Measurements from ENCODE around the gene LCLAT1. TPM values are rescaled to one million over a fixed set of nuclear protein-coding genes. Genes with fewer than 3 reads are reported as not detected.

LCLAT1 gene
- total and polyA plus RNA-seq, 8 donors = 2.0 to 15.0 (median 9.8) TPM

DNA sequence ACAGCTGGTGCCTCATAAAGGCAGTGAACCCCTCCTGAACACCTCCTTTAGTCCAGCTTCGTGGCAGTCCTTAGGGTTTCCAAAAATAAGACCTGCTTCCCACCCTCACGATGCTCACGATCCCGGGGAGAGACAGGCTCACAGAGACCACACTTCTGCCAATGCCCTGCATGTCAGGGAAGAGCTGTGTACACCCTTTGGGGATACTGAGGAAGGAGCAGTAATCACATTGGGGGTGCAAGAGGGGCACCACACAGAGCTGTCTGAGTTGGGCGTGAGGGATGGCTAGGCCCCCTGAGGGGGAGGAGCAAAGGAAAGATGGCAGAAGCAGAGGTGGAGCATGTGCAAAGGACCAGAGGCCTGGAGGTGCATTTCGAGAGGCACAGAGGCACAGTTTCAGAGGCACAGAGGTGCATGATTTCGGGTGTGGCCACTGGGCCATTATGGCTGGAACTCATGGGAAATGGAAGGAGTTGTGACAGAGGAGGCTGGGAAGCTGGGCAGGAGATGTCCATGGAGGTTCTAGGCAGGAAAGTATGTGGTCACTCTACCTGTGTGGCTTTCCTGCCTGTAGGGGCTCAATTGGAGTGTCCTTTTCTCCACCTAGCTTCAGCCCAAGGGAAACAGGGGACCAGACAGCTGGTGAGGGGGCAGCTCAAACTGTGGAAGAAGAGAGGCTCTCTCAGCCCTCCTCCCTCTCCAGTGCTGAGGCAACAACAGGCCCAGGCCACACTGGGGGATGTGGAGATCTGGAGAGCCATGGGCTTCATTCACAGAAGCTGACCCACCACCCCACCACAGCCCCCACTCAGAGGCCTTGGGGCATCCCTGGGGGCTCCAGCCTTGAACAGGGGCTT, 244.3 kb downstream of the LCLAT1 start:
- 83 to 85% methylated on average over 7 of the region's 7 CpGs for WGBS, 2 donors
- intact Hi-C loops (cut with DNase I) = no loop called here
- ATAC-seq = no peak
- Histone ChIP-seq H3K9me3 (no peaks in the 10 kb centered on the region), H3K4me1 (no peaks in the 10 kb centered on the region), H3K27me3 (no peaks in the 10 kb centered on the region), H3K27ac (no peak overlapping the region), H3K36me3 (no peaks in the 10 kb centered on the region), H3K4me3 (no peak overlapping the region)
- TF ChIP-seq, protein P1, sequence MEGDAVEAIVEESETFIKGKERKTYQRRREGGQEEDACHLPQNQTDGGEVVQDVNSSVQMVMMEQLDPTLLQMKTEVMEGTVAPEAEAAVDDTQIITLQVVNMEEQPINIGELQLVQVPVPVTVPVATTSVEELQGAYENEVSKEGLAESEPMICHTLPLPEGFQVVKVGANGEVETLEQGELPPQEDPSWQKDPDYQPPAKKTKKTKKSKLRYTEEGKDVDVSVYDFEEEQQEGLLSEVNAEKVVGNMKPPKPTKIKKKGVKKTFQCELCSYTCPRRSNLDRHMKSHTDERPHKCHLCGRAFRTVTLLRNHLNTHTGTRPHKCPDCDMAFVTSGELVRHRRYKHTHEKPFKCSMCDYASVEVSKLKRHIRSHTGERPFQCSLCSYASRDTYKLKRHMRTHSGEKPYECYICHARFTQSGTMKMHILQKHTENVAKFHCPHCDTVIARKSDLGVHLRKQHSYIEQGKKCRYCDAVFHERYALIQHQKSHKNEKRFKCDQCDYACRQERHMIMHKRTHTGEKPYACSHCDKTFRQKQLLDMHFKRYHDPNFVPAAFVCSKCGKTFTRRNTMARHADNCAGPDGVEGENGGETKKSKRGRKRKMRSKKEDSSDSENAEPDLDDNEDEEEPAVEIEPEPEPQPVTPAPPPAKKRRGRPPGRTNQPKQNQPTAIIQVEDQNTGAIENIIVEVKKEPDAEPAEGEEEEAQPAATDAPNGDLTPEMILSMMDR (IDR thresholded peaks at IDR 0.05) = no peak
- DNase-seq = peak in 1 of 6 donors; percentile 19
- FAIRE-seq = no peak

DNA sequence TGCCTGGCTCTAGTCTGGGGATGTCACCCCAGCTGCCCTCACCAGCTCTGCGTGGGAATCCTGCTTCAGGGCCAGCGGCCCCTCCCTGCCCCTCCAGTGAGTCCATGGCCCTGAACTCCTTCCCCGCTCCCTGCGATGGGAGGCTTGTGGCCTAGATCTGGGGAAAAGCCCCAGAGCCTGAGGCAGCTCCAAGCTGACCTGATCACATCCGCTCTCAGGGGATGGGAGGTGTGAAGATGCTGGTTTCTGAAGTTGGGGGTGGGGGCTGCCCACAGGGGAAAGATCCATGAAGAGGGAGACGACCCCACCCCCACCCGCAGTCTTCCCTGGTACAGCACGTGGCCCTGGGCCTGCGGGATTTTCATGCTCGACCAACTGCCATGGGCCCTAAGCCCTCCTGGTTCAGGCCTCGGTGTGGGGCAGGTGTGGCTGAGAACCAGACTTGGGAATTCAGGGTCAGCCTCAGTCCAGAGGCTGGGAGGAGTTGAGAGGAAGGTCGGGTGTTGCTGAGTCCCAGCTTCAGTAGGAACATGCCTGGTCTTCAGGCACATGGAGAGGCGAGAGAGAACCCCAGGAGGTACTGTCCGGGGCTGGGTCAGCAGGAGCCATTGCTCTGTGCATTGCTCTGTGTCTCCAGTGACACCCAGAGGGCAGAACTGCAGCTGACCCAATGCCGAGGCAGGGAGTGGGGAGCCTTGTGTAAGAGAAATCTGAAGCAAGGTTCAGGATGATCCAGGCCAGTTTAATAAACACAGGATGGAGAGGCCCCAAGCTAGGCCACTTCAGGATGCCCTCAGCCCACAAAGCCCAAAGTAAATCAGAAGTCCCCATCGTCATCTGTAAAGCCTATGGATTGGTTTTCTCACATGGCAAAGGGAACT, 245.1 kb downstream of the LCLAT1 start:
- no peaks in the 10 kb centered on the region for H3K27me3 ChIP-seq
- no peak overlapping the region for H3K4me3 ChIP-seq
- no peaks in the 10 kb centered on the region for H3K9me3 ChIP-seq
- ATAC-seq (peak in 2 of 4 donors; percentile 45 to 59), DNase-seq (peak in 1 of 6 donors; percentile 44), FAIRE-seq (no peak)
- H3K27ac ChIP-seq = no peak overlapping the region
- TF ChIP-seq, protein P1 (IDR thresholded peaks at IDR 0.05) = no peak
- no peaks in the 10 kb centered on the region for H3K36me3 ChIP-seq
- no peaks in the 10 kb centered on the region for H3K4me1 ChIP-seq
- intact Hi-C loops (cut with DNase I) = no loop called here
- WGBS, 2 donors = 72 to 81% methylated on average over 16 of the region's 16 CpGs

DNA sequence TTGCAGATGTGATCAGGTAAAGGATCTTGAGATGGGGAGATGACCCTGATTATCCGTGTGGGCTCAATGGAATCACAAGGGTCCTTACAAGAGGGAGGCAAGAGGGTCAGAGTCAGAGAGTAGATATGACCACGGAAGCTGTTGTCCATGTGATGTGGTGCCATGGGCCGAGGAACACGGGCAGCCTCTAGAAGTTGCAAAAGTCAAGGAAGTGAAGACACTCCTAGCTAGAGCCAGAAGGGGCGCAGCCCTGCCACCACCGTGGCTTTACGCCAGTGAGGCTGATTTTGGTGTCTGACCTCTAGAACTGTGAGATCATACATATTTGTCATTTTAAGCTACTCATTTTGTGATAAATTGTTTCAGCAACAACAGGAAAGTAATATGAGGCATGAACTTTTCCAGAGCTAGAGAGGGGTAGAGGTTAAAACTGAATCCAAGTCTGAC, 245.8 kb downstream of the LCLAT1 start:
- no peaks in the 10 kb centered on the region for H3K4me1 ChIP-seq

More for the DNA sequence above, 245.8 kb downstream of the LCLAT1 start:
- no peaks in the 10 kb centered on the region for H3K36me3 ChIP-seq
- H3K9me3 ChIP-seq = no peaks in the 10 kb centered on the region
- intact Hi-C loops (cut with DNase I) = no loop called here
- no peaks in the 10 kb centered on the region for H3K27me3 ChIP-seq
- DNase-seq = peak in 1 of 6 donors; percentile 44
- H3K27ac ChIP-seq = no peak overlapping the region
- FAIRE-seq = no peak
- TF ChIP-seq, protein P1 (IDR thresholded peaks at IDR 0.05) = no peak
- no peak for ATAC-seq
- H3K4me3 ChIP-seq = no peak overlapping the region
- 84 to 89% methylated on average over 7 of the region's 7 CpGs for WGBS, 2 donors

Other genes starting within 250 kb of the LCLAT1 start
- gene LBH, start 215.7 kb upstream of the LCLAT1 start, total RNA-seq = 10 to 100 TPM in 2 of 6 donors, 1 to 10 TPM in 4; 5.1 to 26.9 (median 7.4) TPM
- gene LBH, start 215.7 kb upstream of the LCLAT1 start, polyA plus RNA-seq = 10 to 100 TPM in 1 of 2 donors, 1 to 10 TPM in 1; 4.1 to 12.1 TPM

Measured in pancreas (tissue), 10 donors.